Measurements from ENCODE around the gene IMP4.

IMP4 gene

GRCh38 chr2:130358420-130359350, 16.0 kb downstream of the IMP4 start:
- DNase-seq, result no peak

GRCh38 chr2:130359466-130359865, 16.8 kb downstream of the IMP4 start:
- no peak for DNase-seq

- no peak for DNase-seq
Observed at GRCh38 chr2:130363479-130363878, 20.8 kb downstream of the IMP4 start.

GRCh38 chr2:130365075-130365474, 22.4 kb downstream of the IMP4 start:
- no peak for DNase-seq

GRCh38 chr2:130365963-130366362, 23.3 kb downstream of the IMP4 start:
- no peak for DNase-seq

GRCh38 chr2:130366720-130367119, 24.0 kb downstream of the IMP4 start:
- no peak for DNase-seq

- DNase-seq, result no peak
Observed at GRCh38 chr2:130368786-130369185, 26.1 kb downstream of the IMP4 start.

GRCh38 chr2:130369311-130369964, 26.7 kb downstream of the IMP4 start:
- DNase-seq, result no peak

- no peak for DNase-seq
Observed at GRCh38 chr2:130369965-130370341, 27.3 kb downstream of the IMP4 start.

GRCh38 chr2:130370490-130370889, 27.8 kb downstream of the IMP4 start:
- no peak for DNase-seq

- DNase-seq, result no peak
Observed at GRCh38 chr2:130371723-130372054, 29.0 kb downstream of the IMP4 start.

- peak; percentile 54 to 55 for DNase-seq
Observed at GRCh38 chr2:130372055-130372832, 29.5 kb downstream of the IMP4 start.

- no peak for DNase-seq
Observed at GRCh38 chr2:130372833-130373807, 30.4 kb downstream of the IMP4 start.

- no peak for DNase-seq
Observed at GRCh38 chr2:130373808-130374365, 31.2 kb downstream of the IMP4 start.

GRCh38 chr2:130374587-130375290, 32.0 kb downstream of the IMP4 start:
- DNase-seq, result no peak

- no peak for DNase-seq
Observed at GRCh38 chr2:130375291-130376266, 32.9 kb downstream of the IMP4 start.

GRCh38 chr2:130376433-130377293, 34.0 kb downstream of the IMP4 start:
- no peak for DNase-seq

- DNase-seq, result no peak
Observed at GRCh38 chr2:130377491-130377890, 34.8 kb downstream of the IMP4 start.
